Nephron (organoid): ENCODE data around the gene FAM187B.

Experiments
- H3K27ac Mint-ChIP-seq, 3 experiments: 2 replicates each; pipeline ENCODE4 v1.8.0; 2020; ENCODE audit warnings: mixed read lengths in 3 of 3, mild to moderate bottlenecking in 2 of 3, moderate library complexity in 1 of 3
- H3K27me3 Mint-ChIP-seq: 2 replicates; pipeline ENCODE4 v1.8.0; 2021; ENCODE audit warnings: low read depth, mild to moderate bottlenecking, moderate library complexity, mixed read lengths
- H3K36me3 Mint-ChIP-seq: 2 replicates; pipeline ENCODE4 v1.8.0; 2020; ENCODE audit warnings: low read depth, mixed read lengths
- H3K4me1 Mint-ChIP-seq: 2 replicates; pipeline ENCODE4 v1.8.0; 2020; ENCODE audit warnings: mixed read lengths
- H3K4me3 Mint-ChIP-seq, 3 experiments: 2 replicates each; pipeline ENCODE4 v1.8.0; 2020; ENCODE audit warnings: mild to moderate bottlenecking in 3 of 3, mixed read lengths in 3 of 3, moderate library complexity in 2 of 3
- H3K9me3 Mint-ChIP-seq: 2 replicates; pipeline ENCODE4 v1.8.0; 2020; ENCODE audit warnings: mixed read lengths
- CTCF ChIP-seq, 3 experiments: fragments of 200-600 bp; sonication (generic); IDR thresholded peaks; one replicate each; pipeline ENCODE4 v1.5.0; 2021; ENCODE audit warnings: antibody characterized with exemption in 3 of 3; ENCODE audit not compliant: unreplicated experiment in 3 of 3

FAM187B gene

GRCh38 chr19:35209646-35210045, 18.9 kb downstream of the FAM187B start:
- Mint-ChIP-seq H3K27ac (no peak overlapping the region), H3K27me3 (peaks cover 4% of the 10 kb centered on the region), H3K9me3 (no peaks in the 10 kb centered on the region), H3K36me3 (no peaks in the 10 kb centered on the region), H3K4me3 (no peak overlapping the region), H3K4me1 (no peaks in the 10 kb centered on the region)
- no peak for TF ChIP-seq CTCF (IDR thresholded peaks at IDR 0.05; ENCODE audit: unreplicated experiment in 3 of 3)

- TF ChIP-seq CTCF (IDR thresholded peaks at IDR 0.05; ENCODE audit: unreplicated experiment in 3 of 3) = no peak
- Mint-ChIP-seq H3K4me1 (no peaks in the 10 kb centered on the region), H3K36me3 (no peaks in the 10 kb centered on the region), H3K27me3 (peaks cover 7% of the 10 kb centered on the region), H3K27ac (no peak overlapping the region), H3K4me3 (no peak overlapping the region), H3K9me3 (no peaks in the 10 kb centered on the region)
Measured at GRCh38 chr19:35208121-35208520, 20.4 kb downstream of the FAM187B start.

GRCh38 chr19:35207391-35207871, 21.1 kb downstream of the FAM187B start:
- Mint-ChIP-seq H3K27ac (no peak overlapping the region), H3K36me3 (no peaks in the 10 kb centered on the region), H3K4me3 (no peak overlapping the region), H3K4me1 (no peaks in the 10 kb centered on the region), H3K27me3 (peaks cover 7% of the 10 kb centered on the region), H3K9me3 (no peaks in the 10 kb centered on the region)
- TF ChIP-seq CTCF (IDR thresholded peaks at IDR 0.05; ENCODE audit: unreplicated experiment in 3 of 3) = no peak

- Mint-ChIP-seq H3K27me3 (peaks cover 4% of the 10 kb centered on the region), H3K27ac (no peak overlapping the region), H3K9me3 (no peaks in the 10 kb centered on the region), H3K36me3 (no peaks in the 10 kb centered on the region), H3K4me3 (no peak overlapping the region), H3K4me1 (no peaks in the 10 kb centered on the region)
- TF ChIP-seq CTCF (IDR thresholded peaks at IDR 0.05; ENCODE audit: unreplicated experiment in 3 of 3) = no peak
Measured at GRCh38 chr19:35206855-35207254, 21.7 kb downstream of the FAM187B start.

- Mint-ChIP-seq H3K4me3 (no peak overlapping the region), H3K27ac (no peak overlapping the region), H3K4me1 (no peaks in the 10 kb centered on the region), H3K36me3 (no peaks in the 10 kb centered on the region), H3K9me3 (no peaks in the 10 kb centered on the region), H3K27me3 (peaks cover 4% of the 10 kb centered on the region)
- no peak for TF ChIP-seq CTCF (IDR thresholded peaks at IDR 0.05; ENCODE audit: unreplicated experiment in 3 of 3)
Measured at GRCh38 chr19:35206379-35206778, 22.2 kb downstream of the FAM187B start.

GRCh38 chr19:35205733-35206323, 22.7 kb downstream of the FAM187B start:
- no peak overlapping the region for H3K4me3 Mint-ChIP-seq
- H3K27me3 Mint-ChIP-seq = peaks cover 6% of the 10 kb centered on the region
- TF ChIP-seq CTCF (IDR thresholded peaks at IDR 0.05; ENCODE audit: unreplicated experiment in 3 of 3) = no peak
- H3K4me1 Mint-ChIP-seq = no peaks in the 10 kb centered on the region
- H3K36me3 Mint-ChIP-seq = no peaks in the 10 kb centered on the region
- H3K9me3 Mint-ChIP-seq = no peaks in the 10 kb centered on the region
- no peak overlapping the region for H3K27ac Mint-ChIP-seq
